Peyer's patch (tissue), 4 donors: ENCODE data around the gene TSPAN9. TPM values are rescaled to one million over a fixed set of nuclear protein-coding genes. Genes with fewer than 3 reads are reported as not detected.

Experiments
- DNase-seq, 3 donors: peaks; one replicate each; pipeline ENCODE4 v3.0.0-alpha.2; 2017 to 2019
- H3K27ac ChIP-seq, 4 donors: fragments of 200-600 bp; sonication (generic); one replicate each; pipeline ENCODE4 v1.5.1; 2016 to 2019
- H3K27me3 ChIP-seq, 2 donors: fragments of 200-600 bp; sonication (generic); one replicate each; pipeline ENCODE4 v1.5.1; 2019
- H3K36me3 ChIP-seq, 3 donors: fragments of 200-600 bp; sonication (generic); one replicate each; pipeline ENCODE4 v1.5.1; 2016 to 2019
- H3K4me1 ChIP-seq, 4 donors: fragments of 200-600 bp; sonication (generic); one replicate each; pipeline ENCODE4 v1.5.1; 2016 to 2019
- H3K4me3 ChIP-seq, 4 donors: fragments of 200-600 bp; sonication (generic); 1 replicate in 3 of 4; 2 replicates in 1 of 4; pipeline ENCODE4 v1.5.1; 2016 to 2019; ENCODE audit warnings: mild to moderate bottlenecking in 1 of 4
- H3K9me3 ChIP-seq, 4 donors: fragments of 200-600 bp; sonication (generic); one replicate each; pipeline ENCODE4 v1.5.1; 2016 to 2019; ENCODE audit warnings: mild to moderate bottlenecking in 1 of 4
- POLR2A ChIP-seq, 2 donors: fragments of 450-650 bp; IDR thresholded peaks; one replicate each; pipeline ENCODE4 v1.5.1; 2017; ENCODE audit warnings: antibody characterized with exemption in 2 of 2, mild to moderate bottlenecking in 2 of 2, moderate library complexity in 2 of 2
- total RNA-seq, 4 donors: library from RNA; depleted of rRNA; stranded (reverse); fragments of >200 nt; gene quantifications; one replicate each; pipeline ENCODE4 v1.1.0, GENCODE V29; 2016
- TF ChIP-seq, protein P1 (sequence below), 6 experiments: fragments of 450-650 bp in 4 of 6; fragments of 200-600 bp in 2 of 6; sonication (generic) in 1 of 6; IDR thresholded peaks; one replicate each; pipeline ENCODE4 v1.5.1; 2017 to 2019; ENCODE audit warnings: antibody characterized with exemption in 6 of 6, mild to moderate bottlenecking in 3 of 6, moderate library complexity in 1 of 6

TSPAN9 gene
- total RNA-seq, 4 donors from 2014 or later = 7.5 to 23.9 (median 11.8) TPM

GRCh38 chr12:3042826-3043225 is 34.4 kb upstream of the TSPAN9 start:
- Histone ChIP-seq H3K4me1 (no peaks in the 10 kb centered on the region), H3K36me3 (no peaks in the 10 kb centered on the region), H3K27ac (no peak overlapping the region), H3K9me3 (no peaks in the 10 kb centered on the region), H3K4me3 (no peak overlapping the region), H3K27me3 (no peaks in the 10 kb centered on the region)
- DNase-seq = no peak
- TF ChIP-seq POLR2A (IDR thresholded peaks at IDR 0.05) = no peak
- TF ChIP-seq, protein P1, sequence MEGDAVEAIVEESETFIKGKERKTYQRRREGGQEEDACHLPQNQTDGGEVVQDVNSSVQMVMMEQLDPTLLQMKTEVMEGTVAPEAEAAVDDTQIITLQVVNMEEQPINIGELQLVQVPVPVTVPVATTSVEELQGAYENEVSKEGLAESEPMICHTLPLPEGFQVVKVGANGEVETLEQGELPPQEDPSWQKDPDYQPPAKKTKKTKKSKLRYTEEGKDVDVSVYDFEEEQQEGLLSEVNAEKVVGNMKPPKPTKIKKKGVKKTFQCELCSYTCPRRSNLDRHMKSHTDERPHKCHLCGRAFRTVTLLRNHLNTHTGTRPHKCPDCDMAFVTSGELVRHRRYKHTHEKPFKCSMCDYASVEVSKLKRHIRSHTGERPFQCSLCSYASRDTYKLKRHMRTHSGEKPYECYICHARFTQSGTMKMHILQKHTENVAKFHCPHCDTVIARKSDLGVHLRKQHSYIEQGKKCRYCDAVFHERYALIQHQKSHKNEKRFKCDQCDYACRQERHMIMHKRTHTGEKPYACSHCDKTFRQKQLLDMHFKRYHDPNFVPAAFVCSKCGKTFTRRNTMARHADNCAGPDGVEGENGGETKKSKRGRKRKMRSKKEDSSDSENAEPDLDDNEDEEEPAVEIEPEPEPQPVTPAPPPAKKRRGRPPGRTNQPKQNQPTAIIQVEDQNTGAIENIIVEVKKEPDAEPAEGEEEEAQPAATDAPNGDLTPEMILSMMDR (IDR thresholded peaks at IDR 0.05) = no peak

DNA sequence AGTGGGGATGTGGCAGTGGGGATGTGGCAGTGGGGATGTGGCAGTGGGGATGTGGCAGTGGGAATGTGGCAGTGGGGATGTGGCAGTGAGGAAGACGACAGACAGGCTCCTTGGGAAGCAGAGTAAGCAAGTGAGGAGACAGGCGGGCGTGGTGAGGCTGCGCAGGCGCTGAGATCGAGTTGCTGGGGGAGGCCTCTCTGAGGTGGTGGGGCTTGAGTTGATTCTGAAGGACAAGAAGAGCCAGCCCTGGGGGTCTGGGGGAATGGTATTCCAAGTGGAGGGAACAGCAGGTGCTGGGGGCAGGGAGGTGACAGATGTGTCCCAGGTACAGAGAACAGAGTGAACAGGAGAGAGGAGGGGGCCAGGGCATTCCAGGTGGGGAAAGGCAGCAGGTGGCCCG is 33.8 kb upstream of the TSPAN9 start:
- Histone ChIP-seq H3K36me3 (no peaks in the 10 kb centered on the region), H3K27ac (no peak overlapping the region), H3K27me3 (no peaks in the 10 kb centered on the region), H3K9me3 (no peaks in the 10 kb centered on the region), H3K4me1 (no peaks in the 10 kb centered on the region), H3K4me3 (no peak overlapping the region)
- DNase-seq = no peak
- TF ChIP-seq, protein P1 (IDR thresholded peaks at IDR 0.05) = no peak
- TF ChIP-seq POLR2A (IDR thresholded peaks at IDR 0.05) = no peak

GRCh38 chr12:3044141-3044630 is 33.0 kb upstream of the TSPAN9 start:
- Histone ChIP-seq H3K4me3 (no peak overlapping the region), H3K27ac (no peak overlapping the region), H3K27me3 (no peaks in the 10 kb centered on the region), H3K4me1 (no peaks in the 10 kb centered on the region), H3K36me3 (no peaks in the 10 kb centered on the region), H3K9me3 (no peaks in the 10 kb centered on the region)
- TF ChIP-seq, protein P1 (IDR thresholded peaks at IDR 0.05) = no peak
- TF ChIP-seq POLR2A (IDR thresholded peaks at IDR 0.05) = no peak
- no peak for DNase-seq

GRCh38 chr12:3045494-3045893 is 31.7 kb upstream of the TSPAN9 start:
- Histone ChIP-seq H3K36me3 (no peaks in the 10 kb centered on the region), H3K27ac (no peak overlapping the region), H3K27me3 (no peaks in the 10 kb centered on the region), H3K4me1 (no peaks in the 10 kb centered on the region), H3K9me3 (no peaks in the 10 kb centered on the region), H3K4me3 (no peak overlapping the region)
- no peak for TF ChIP-seq POLR2A (IDR thresholded peaks at IDR 0.05)
- TF ChIP-seq, protein P1 (IDR thresholded peaks at IDR 0.05) = no peak
- no peak for DNase-seq

- Histone ChIP-seq H3K4me3 (no peak overlapping the region), H3K27ac (no peak overlapping the region), H3K27me3 (no peaks in the 10 kb centered on the region), H3K4me1 (no peaks in the 10 kb centered on the region), H3K36me3 (no peaks in the 10 kb centered on the region), H3K9me3 (no peaks in the 10 kb centered on the region)
- no peak for DNase-seq
- TF ChIP-seq POLR2A (IDR thresholded peaks at IDR 0.05) = no peak
- TF ChIP-seq, protein P1 (IDR thresholded peaks at IDR 0.05) = no peak
Observed at GRCh38 chr12:3045989-3046388, 31.2 kb upstream of the TSPAN9 start.
